NOMO-1 treated with dmso at 0.1 percent for 144 hours (cell line): Measurements from ENCODE around the gene CFAP54.

Source experiments
- DNase-seq: peaks from one replicate; lab custom pipeline; 2025; ENCODE audit not compliant: unreplicated experiment; lab: John Stamatoyannopoulos, UW

The CFAP54 gene

GRCh38 chr12:96879301-96879700 lies 389.9 kb downstream of the CFAP54 start:
- no peak for DNase-seq

DNA sequence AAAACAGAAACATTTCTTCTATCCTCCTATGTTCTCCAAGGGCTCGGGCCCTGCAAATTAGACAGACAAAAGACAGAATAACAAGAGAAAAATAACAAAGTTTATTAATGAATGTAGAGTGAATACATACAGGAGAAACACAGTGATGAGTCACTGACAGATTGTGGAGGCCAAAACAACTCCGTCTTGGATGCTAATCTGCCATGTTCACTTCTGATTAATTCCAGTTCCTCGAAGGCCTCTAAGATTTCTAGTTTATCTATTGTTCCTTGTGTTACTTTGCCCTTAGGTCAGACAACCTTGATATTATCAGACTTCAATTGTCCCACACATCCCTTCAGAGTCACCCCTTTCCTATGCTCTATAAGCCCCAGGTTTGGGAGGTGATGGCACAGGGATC lies 390.8 kb downstream of the CFAP54 start:
- DNase-seq: no peak

- no peak for DNase-seq
These were observed 392.2 kb downstream of the CFAP54 start for GRCh38 chr12:96881608-96882007.

- no peak for DNase-seq
These were observed 393.5 kb downstream of the CFAP54 start for GRCh38 chr12:96882862-96883261.

- no peak for DNase-seq
These were observed 394.2 kb downstream of the CFAP54 start for GRCh38 chr12:96883571-96883970.

GRCh38 chr12:96886998-96887677 lies 397.8 kb downstream of the CFAP54 start:
- DNase-seq: no peak

- DNase-seq: no peak
These were observed 400.0 kb downstream of the CFAP54 start for GRCh38 chr12:96889273-96889933.

DNA sequence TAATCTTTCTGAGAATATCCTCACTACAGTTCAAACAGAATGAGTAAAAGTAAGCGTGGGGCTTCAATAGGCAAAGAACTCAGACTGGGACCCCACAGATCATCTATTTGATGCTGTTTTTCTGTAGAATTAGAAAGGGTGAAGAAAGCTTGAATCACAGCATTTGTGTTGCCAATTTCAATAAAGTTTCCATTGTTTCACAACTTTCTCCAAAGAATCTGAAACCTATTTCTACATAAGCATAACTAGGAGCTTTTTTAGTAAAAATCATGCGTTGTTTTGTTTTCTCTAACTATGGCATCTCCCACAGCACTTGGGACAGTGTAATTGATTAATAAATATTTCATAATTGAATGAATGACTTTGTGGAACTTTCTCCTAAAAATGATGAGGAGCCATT lies 401.0 kb downstream of the CFAP54 start:
- no peak for DNase-seq

DNA sequence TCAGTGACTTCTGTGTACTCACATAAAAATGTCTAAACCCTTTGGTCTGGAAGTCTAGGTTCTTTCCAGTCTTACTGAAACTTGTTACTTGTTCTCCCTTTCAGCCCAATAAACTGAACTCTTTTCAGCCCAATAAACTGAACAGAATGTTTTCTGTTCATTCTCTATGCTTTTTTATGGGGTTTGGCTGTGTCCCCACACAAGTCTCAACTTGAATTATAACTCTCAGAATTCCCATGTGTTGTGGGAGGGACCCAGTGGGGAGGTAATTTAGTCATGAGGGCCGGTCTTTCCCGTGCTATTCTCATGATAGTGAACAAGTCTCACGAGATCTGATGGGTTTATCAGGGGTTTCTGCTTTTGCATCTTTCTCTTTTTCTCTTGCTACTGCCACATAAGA lies 402.7 kb downstream of the CFAP54 start:
- no peak for DNase-seq

DNA sequence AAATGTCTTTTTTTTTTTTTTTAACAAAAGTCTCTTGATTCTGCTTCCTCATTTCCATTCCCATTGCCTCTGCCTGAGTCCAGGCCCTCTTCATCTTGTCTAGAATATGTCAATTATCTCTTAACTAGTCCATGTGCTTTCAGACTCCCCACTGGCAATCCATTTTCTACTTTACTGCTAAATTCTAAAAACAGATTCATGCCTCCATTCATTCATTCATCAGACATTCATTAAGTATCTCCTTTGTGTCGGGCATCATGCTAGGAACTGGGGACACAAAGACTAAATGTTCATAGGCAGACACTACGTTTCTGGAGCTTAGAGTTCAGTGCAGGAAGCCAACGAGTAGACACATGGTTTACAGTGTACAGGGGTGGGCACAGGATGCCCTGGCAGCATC lies 408.0 kb downstream of the CFAP54 start:
- DNase-seq: no peak

GRCh38 chr12:96901175-96901574 lies 411.8 kb downstream of the CFAP54 start:
- no peak for DNase-seq

GRCh38 chr12:96902076-96902475 lies 412.7 kb downstream of the CFAP54 start:
- no peak for DNase-seq

GRCh38 chr12:96906498-96906848 lies 417.1 kb downstream of the CFAP54 start:
- no peak for DNase-seq

GRCh38 chr12:96906849-96907670 lies 417.7 kb downstream of the CFAP54 start, which contains the start of gene NEDD1:
Gene NEDD1 (plus strand): TSS chr12:96907257. CDS start chr12:96909760, 2,503 bp downstream.
- peak; percentile 66 for DNase-seq

DNA sequence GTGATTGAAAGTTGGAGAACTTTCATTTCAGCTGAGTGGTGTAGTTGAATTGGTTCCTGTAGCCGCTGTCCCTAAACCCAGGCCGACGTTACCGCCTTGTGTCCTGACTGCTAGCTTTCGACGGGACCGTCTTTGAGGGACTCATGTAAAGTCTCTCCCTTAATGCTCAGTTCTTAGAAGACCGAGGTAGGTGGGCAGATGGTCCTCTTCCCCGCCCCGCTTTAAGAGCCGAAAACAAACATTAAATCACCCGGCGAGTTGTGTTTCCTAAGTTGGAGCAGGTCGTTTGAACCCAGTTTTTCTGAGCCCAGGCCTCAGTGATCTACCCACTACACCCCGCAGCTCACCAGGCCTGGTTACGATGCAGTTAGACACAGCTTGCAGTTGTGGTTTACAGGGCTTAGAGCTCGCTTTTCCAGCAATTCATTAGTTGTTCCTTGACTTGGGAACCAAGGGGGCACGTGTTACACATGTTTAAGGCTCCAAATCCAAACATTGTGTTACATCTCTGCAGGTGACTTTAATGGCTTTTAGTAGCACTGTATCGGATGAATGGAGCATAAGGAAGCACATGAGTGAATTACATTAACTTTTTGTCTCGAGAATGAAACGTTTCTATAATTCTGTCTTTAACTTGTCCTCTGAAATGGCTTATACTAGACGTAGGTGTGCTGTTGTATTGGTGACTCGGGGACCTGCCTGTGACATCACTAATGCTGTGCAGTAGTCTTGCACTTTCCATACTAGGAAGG lies 418.5 kb downstream of the CFAP54 start:
- no peak for DNase-seq

GRCh38 chr12:96908423-96908675 lies 419.0 kb downstream of the CFAP54 start:
- DNase-seq: no peak

DNA sequence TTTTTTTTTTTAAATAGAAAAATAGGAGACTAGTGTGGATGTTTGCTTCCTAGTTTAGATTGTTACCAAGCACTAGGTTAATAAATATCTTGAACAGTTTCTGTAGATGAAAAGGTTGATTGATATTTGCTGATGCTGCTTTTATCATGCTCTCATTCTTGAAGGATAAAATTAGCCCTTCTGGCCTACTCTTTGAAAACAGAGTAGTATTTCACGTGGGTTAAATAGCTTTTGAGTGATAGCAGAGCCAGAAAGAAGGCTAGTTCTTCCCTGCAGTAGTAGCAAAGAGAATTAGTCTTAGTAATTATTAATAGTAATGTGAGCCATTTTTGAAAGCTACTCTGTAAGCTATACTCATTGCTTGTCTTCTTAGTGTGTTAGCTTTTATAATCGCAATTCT lies 422.9 kb downstream of the CFAP54 start:
- no peak for DNase-seq

DNA sequence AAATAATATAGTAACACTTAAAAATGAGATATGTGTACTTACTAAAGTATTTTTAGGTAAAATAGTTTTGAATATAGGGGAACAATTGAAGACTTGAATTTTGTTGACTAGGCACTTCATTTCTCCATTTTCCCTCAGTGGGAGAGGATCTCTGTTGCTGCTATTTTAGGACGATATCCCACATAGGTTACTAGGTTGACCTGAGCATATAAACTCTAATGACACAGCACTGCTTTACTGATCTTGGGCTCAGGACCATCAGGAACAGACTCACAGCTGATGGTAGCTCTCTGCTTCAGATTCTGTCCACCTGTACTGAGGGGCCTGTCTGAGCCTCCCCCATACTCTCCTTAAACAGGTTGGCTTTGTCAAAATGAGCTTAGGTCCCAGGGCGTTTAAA lies 423.6 kb downstream of the CFAP54 start:
- no peak for DNase-seq

DNA sequence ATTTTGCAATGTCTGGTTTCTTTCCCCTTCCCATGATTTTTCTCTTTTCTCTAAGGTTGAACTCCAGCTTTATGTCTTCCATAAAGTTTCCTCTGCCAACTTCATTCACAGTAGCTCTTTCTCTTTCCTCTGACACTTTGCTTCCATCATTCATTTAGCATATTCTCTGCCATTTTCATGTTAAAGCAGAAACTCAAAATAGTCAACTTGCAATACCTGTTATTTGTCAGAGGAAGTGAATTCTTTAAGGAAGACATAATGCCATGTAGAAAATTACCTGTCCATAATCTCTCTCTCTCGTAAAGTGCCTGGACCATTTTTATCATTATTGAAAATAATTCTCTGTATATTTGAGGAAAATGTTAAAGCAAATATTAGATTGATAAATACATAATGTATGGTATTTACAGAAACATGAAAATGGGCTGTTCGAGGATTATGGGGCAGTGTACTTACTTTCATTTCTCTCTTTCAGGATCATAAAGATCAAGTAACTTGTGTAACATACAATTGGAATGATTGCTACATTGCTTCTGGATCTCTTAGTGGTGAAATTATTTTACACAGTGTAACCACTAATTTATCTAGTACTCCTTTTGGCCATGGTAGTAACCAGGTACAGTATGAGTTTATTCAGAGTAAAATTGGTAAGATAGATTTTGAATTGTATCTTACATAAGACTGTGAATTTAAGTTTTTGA lies 430.3 kb downstream of the CFAP54 start:
- peak; percentile 28 for DNase-seq
